ENCODE measurements around the gene ABCB9.
"Not testable (repeated sequence)": the region's sequence is repeated elsewhere in the genome, so short reads cannot be mapped to it uniquely, and the experiment has no call there.

ABCB9 gene

GRCh38 chr12:122942637-122943036, 23.6 kb downstream of the ABCB9 start:
- DNase-seq = no peak

GRCh38 chr12:122941351-122941750, 24.9 kb downstream of the ABCB9 start:
- DNase-seq = not testable (repeated sequence)

GRCh38 chr12:122939125-122939524, 27.1 kb downstream of the ABCB9 start:
- no peak for DNase-seq

DNA sequence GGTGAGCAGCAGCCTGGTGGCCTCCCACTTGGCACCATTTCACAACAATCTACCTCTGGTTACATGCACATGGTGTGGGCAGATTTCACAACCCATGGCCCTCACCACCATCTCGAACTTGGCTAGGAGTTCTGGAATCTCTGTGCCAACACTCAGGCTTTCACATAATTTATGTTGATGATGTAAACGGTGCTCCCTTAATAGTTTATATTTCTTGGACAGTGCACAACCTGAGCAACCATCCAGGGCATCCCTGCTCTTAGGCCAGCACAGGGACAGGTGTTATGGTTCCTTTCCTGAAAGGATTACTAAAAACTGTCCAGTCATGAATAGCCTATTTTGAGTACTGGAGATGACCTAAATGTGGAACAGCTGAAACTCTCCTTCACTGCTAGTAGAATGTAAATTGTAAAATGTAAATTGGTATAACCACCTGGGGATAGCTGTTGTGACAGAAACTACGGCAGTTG, 28.6 kb downstream of the ABCB9 start:
- no peak for DNase-seq

GRCh38 chr12:122935318-122935717, 30.9 kb downstream of the ABCB9 start:
- DNase-seq = no peak

- no peak for DNase-seq
These were observed 31.5 kb downstream of the ABCB9 start for GRCh38 chr12:122934722-122935121.

DNA sequence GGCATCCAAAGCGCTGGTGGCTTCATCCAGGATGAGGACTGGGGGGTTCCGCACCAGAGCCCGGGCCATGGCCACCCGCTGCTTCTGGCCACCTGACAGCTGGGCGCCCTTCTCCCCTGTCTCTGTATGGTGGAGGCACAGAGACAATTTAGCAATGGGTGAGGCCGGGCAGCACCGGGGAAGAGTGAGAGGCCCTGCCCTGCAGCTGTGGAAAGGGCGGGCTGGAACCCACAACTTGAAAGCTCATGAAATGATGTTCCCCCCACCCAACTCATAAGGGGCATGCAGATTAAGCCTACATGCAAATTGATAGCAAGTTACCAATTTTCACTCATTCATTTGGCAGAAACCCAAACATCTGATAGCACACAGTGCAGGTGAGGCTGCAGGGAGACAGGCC, 34.1 kb downstream of the ABCB9 start:
- DNase-seq = no peak

- no peak for DNase-seq
These were observed 36.5 kb downstream of the ABCB9 start for GRCh38 chr12:122929812-122930211.

GRCh38 chr12:122929148-122929538, 37.1 kb downstream of the ABCB9 start:
- peak in 1 of 56 donors; percentile 13 for DNase-seq

DNA sequence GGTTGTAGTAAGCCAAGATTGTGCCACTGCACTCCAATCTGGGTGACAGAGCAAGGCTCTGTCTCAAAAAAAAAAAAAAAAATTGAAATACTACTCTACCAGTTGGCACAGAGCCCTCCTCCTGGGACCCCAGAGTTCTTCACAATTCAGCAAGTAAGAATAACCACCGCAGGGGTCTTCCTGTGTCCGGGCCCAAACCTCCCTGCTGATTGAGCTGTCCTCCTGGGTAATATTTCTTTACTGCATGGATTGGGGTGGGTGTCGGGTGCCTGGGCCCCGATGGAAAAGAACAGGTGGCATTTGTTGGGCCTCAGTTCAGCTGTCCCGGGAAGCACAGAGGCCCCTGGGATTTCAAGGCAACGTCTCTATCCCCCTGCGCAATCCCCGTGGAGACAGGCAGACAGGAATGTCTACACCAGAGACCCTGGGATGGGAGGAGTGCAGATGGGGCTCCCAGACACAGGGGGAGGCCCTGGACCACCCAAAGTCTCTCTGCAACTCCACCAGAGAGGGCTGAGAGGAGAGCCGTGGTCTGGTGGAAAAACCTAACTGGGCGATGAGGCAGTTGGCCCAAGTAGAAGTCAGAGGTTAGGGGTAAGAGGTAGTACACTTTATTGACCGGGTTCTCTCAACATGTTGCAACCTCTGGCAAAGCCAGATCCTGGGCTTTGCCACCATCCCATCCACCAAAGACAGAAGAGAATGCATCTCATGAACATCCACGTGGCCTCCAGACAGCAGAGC, 37.7 kb downstream of the ABCB9 start:
- DNase-seq = no peak

GRCh38 chr12:122927756-122928403, 38.4 kb downstream of the ABCB9 start:
- no peak for DNase-seq

DNA sequence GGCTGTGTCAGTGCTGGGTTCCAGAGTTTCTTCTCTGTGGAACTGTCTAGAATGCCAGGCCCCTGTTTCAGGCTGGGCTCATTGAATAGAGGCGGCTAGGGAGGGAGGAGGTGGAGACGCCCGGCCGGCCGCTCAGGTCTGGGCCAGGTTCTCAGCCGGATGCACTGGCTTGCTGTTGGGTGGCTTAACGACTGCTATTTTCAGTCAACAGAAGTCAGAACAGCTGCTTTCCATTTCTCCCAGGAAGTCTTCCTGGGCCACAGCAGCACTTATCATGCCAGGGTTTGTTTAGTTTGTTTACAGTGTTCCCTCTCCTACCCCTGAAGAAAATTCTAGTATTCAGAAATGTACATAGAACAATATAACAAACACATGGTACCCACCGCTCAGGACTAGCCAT, 44.3 kb downstream of the ABCB9 start:
- no peak for DNase-seq

DNA sequence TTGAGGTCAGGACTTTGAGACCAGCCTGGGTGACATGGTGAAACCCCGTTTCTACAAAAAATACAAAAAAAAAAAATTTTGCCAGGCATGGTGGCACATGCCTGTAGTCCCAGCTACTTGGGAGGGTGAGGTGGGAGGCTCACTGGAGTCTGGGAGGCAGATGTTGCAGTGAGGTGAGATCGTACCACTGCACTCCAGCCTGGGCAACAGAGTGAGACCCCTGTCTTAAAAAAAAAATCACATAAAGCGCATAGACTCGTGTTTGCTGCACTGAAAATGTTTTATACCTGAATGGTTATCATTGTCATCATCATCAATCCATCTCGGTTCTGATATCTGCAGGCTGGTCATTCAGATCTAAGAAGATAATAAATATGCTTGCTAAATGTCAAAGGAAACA, 45.6 kb downstream of the ABCB9 start:
- no peak for DNase-seq

DNA sequence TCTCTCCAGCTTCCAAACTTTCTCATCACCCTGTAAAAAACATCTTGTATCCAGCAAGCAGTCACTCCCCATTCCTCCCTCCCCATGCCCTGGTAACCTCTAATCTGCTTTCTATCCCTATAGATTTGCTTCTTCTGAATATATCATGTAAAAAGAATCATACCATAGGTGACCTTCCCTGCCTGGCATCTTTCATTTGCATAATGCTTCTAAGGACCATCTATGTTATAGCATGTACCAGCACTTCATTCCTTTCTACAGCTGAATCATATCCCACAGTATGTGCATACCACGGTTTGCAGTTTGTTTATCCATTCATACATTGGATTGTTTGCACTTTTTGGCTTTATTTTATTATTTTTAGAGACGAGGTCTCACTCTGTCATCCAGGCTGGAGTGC, 47.4 kb downstream of the ABCB9 start:
- no peak for DNase-seq

GRCh38 chr12:122917507-122918121, 48.6 kb downstream of the ABCB9 start:
- peak in 4 of 56 donors; percentile 6 to 13 (median 13) for DNase-seq

GRCh38 chr12:122909442-122910288, 56.6 kb downstream of the ABCB9 start:
- peak in 42 of 56 donors; percentile 17 to 84 (median 48) for DNase-seq

DNA sequence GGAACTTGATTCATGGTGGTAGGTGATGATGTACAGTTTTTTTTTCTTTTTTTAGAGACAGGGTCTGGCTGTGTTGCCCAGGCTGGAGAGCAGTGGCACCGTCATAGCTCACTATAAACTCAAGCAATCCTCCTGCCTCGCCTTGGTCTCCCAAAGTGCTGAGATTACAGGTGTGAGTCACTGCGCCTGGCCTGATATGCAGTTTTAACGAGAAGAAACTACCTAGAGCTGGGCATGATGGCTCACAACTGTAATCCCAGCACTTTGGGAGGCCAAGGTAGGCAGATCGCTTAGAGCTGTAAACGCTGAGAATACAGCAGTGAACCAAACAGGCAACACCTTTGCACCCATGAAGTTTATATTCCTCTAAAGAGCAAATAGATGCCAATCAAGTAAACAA, 57.3 kb downstream of the ABCB9 start:
- no peak for DNase-seq

DNA sequence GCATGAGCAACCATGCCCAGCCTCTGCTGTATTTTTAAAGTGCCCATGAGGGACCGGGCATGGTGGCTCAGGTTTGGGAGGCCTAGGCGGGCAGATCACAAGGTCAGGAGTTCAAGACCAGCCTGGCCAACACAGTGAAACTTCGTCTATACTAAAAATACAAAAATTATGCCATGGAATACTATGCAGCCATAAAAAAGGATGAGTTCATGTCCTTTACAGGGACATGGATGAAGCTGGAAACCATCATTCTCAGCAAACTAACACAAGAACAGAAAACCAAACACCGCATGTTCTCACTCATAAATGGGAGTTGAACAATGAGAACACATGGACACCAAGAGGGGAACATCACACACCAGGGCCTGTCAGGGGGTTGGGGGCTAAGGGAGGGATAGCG, 61.0 kb downstream of the ABCB9 start:
- not testable (repeated sequence) for DNase-seq

DNA sequence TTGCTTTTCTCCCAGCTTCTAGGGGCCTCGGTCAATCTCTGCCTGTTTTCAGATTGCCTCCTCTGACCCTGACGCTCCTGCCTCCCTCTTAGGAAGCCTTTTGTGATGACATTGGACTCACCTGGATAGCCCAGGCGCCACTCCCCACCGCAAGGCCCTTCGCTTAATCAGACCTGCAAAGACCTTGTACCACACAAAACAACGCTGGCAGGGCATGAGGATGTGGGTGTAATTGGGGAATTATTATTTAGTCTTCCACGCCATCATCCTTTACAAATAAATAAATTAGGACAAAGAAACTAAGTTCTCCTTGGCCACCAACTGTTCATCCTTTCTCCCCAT, 62.6 kb downstream of the ABCB9 start:
- DNase-seq = no peak

- DNase-seq = peak in 2 of 56 donors; percentile 12 to 19
These were observed 63.2 kb downstream of the ABCB9 start for GRCh38 chr12:122902854-122903692.

GRCh38 chr12:122899887-122900286, 66.4 kb downstream of the ABCB9 start:
- no peak for DNase-seq

All from amygdala (tissue), 56 donors.